Adrenal gland (tissue), 5 donors: ENCODE data around the gene COMT.

Experiments
- CTCF ChIP-seq, 6 experiments: fragments of 450-650 bp in 4 of 6; fragments of 200-600 bp in 2 of 6; sonication (generic) in 1 of 6; IDR thresholded peaks; 1 replicate in 5 of 6; 2 replicates in 1 of 6; pipeline versions ENCODE4 v1.5.1 to v1.8.0; 2016 to 2021; ENCODE audit warnings: antibody characterized with exemption in 6 of 6, mild to moderate bottlenecking in 2 of 6, moderate library complexity in 1 of 6
- POLR2A ChIP-seq, 2 donors: fragments of 450-650 bp; IDR thresholded peaks; one replicate each; pipeline ENCODE4 v1.6.1; 2017; ENCODE audit warnings: antibody characterized with exemption in 2 of 2, mild to moderate bottlenecking in 2 of 2, moderate library complexity in 1 of 2
- donor health status: DM: no; HTN: no; CAD: no.

GRCh38 chr22:19974268-19974861, 32.8 kb downstream of the COMT start:
- TF ChIP-seq CTCF (IDR thresholded peaks at IDR 0.05), result no peak
- no peak for TF ChIP-seq POLR2A (IDR thresholded peaks at IDR 0.05)
